Fibroblast of peridontal ligament (primary cell): ENCODE data around the gene ZIC1.

Experiments used
- DNase-seq: peaks from one replicate; pipeline ENCODE4 v3.0.0-alpha.2; 2010; ENCODE audit errors: extremely low read depth

ZIC1 gene

DNA sequence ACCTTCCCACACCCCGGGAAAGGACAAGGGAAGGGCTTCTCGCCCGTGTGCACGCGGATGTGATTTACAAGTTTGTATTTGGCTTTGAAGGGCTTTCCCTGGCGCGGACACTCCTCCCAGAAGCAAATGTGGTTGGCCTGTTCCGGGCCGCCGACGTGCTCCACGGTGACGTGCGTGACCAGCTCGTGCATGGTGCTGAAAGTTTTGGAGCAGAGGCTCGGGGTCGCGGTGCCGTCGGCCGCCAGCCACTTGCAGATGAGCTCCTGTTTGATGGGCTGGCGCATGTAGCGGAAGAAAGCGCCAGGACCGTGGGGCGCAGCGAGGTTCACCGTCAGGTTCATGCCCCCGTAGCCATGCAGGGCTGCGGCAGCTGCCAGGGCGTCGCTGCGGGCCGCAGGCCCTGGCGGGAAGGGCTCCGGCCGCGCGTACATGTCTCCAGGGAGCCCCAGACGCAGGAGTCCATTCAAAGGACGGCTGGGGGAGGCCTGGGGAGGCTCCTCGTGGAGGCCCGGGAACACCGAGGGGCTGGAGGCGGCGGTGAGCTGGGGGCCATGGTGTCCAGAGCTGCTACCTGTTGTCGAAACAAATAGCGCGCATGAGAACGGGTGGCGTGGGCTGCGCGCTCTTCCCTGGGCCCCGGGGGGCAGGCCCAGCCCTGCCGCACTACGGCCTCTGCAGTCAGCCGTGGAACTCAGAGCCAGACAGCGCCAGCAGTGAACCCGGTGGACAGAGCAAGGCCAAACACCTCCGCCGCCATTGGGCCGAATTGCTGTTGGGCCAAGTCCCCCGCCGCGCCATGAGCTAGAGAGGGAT, 13.1 kb upstream of the ZIC1 start:
- DNase-seq = no peak

DNA sequence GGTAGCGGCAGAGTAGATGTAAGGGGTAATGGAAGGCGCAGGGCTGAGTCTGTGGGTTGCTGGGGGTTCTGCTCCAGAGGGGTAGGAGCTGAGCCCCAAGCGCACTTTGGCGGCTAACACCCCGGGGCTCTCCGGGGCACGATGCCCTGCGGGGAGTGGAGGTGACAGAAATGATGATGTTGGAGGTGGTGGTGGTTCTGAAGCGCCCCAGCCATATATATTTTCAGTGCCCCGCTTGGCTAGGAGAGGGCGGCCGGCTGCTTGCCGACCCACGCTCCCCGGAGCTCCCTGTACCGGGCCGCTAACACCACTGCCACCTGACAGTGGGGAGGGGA, 12.5 kb upstream of the ZIC1 start:
- DNase-seq = no peak

DNA sequence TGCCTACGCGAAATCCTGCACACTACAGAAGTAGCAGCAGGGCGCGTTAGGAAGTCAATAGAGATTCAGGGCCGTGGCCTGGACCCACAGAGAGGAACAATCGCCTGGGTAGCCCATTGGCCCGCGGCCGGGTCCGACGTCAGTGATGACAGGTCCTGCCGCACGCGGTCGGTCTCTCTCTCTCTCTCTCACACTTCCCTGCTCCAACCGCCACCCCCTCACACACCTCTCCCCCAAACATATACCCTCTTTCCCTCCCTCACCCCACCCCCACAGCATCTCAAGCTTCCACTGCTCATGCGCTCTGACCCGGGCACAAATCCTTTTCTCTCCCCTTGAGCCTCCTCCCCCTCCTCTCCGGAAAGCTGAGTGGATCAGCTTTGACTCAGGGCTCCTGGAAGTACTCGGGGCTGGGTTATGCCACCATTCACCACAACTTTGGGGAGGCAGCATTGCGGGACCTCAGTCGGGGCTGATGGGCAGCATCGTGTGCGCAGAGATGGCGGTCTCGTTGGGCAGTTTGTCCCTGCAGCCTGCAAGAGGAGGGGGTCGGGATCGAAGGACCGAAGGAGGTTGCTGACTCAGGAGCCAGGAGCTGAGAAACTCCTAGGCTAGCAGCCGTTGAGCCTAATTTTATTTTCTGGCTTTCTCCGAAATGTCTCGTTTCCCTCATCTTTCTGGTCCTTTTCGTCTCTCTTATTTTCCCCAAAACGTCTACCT, 11.8 kb upstream of the ZIC1 start:
- no peak for DNase-seq

DNA sequence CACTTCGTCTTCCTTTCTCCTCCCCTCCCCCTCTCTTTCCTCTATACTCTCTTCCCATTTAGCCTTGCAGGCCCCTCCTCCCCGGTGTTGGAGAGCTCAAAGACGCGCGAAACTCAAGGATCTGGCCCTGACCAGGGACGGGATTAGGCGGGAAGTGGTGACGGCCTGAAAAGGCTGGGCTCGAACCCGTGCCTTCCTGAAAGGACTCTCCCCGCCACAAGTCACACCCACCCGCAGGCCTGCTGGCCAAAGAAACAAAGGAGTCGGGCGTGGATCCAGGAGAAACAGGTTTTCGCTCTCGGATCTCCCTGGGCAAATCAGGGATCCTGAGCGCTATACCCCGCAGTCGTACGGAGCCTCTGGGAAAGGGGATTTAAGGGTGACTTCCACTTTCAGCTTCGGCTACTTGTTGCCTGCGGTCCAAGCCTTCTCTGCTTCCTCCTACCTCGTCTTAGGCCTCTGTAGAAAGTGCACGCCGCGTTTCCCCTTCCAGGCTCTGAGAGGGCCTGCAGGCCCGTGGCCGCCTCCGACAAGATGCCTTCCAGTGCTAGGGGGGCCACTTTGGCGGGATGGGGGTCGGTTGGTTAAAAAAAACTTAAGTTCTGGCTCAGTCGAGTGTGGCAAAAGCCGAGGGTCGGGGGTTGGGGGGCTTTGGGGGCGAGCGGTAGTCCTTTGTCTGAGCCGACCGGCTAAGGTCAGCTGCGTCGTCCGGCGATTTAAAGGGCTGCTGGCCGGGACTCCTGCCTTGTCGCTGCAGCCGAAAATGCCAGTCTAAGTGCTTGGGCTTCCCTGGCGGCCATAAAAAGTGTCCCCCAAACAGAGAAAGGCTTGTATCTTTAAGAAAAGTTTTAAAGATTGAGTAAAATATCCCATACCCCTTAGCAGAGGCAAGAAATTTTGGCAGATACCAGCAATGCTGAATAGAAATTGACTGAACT, 11.0 kb upstream of the ZIC1 start:
- no peak for DNase-seq

DNA sequence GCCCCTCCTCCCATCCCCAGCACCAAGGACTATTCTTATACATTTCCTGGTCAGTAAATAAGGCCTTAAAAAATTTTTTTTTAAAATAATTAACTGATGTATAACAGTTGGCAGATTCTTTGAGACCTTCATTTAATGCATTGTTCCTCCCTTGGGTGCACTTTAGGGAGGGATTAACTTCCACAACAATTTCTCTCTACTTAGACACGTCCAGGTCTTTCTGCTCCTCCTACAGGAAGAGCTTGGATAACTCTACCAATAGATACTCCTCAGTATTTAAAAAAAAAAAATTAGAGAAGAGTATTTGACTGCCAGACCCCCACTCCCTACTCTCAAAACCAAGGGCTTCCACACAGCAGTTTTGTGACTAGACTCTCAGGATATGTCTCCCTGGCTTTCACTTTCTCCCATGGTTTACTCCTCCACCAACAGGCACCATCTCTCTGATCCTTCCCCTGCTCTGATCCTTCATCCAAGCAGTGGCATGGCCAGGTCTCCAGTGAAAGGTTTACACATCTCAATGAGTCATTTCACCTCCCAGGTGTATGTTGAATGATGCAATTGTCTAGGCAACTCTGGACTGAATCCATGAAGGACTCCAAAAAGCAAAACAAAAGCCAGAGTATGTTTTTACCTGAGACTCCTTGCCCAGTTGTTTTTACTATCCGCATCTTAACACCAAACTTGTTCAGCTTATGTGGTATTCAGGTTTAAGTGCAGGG, 10.2 kb upstream of the ZIC1 start:
- no peak for DNase-seq

DNA sequence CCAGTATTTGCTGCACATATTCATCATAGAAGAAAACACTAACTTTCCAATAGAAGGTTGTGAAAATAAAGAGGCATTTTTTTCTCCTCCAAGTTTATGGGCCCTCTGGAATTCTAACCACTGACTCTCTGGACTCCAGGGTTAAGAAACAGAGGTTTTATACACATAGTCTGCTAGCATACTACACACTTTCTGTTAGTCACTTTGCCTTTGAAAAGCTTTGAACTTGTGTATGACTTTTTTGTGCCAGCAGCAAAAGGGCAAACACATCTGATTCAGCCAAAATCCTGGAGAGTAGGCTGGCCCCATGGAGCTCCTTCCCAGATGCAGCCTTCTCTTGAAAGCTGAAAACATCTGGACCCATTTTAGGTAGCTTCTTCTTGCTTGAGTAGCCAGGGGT, 9.1 kb upstream of the ZIC1 start:
- DNase-seq = no peak

DNA sequence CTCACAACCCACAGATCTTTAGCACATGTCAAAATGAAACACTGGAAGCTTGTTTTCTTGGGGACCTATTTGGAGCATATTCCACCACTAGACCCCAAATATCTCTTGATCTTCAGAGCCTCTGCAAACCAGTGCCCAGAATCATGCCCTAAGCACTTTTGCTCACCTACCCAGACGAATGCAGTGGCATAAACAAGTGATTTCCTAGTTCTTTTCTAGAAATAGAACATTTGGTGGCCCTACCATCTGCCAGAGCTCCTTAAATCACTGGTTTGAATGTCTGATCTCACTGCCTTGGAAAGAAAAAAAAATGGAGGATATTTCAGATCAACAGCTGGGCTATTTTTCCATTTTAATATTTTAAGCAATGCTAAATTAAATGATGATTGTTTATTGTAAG, 8.2 kb upstream of the ZIC1 start:
- DNase-seq = no peak

DNA sequence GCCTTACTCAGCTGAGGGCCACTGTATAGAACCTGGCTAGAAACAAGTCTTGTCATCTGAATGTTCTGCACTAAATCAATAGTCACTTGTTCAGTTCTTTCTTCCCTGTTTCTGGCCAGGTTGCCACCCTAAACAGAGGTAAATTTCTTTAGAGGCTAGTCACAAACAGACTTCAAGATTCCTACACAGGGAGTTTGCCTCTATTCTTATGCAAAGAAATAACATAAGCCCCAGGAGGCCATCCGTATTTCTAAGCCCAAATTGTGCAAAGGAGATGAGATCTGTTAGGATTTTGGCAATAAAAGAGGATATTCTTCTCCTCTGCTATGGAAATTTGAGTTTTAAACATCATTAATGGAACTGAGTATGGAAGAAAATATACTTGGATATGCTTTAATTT, 7.7 kb upstream of the ZIC1 start:
- DNase-seq = no peak

DNA sequence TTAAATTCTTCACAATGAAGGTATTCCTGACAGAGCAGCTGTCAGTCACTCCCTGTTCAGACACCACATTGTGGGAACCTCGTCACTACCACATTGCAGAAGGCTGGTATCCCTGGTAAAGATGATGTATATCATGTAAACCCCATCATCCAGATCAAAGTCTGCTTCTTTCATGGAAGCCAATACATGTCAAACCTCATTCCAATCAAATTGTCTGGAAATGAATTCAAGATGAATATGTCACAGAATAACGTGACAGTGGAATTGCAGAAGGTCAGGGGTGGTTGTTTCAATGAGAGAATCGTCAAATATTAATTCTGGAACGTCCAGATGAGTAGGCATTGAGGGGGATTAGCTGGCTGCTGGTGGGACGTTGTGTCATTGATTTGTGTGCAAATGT, 7.0 kb upstream of the ZIC1 start:
- no peak for DNase-seq

DNA sequence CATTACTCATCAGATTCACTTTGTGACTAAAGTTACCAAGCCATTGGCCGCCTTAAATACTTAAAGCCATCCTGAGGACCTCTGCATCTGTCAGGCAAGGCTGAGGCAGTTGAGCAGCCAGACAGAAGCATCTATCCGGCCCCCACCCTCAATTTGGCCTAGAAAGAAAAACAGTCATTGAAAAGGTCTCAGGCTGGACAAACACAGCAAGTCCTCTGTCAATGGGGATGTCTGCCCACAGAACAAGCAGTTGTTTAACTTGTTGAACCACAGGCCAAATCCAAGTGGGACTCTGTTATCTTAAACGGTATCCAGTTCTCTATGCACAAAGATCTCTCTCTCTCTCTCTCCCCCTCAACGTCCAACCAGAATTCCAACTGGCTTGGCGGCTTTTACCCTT, 5.7 kb upstream of the ZIC1 start:
- DNase-seq = no peak

DNA sequence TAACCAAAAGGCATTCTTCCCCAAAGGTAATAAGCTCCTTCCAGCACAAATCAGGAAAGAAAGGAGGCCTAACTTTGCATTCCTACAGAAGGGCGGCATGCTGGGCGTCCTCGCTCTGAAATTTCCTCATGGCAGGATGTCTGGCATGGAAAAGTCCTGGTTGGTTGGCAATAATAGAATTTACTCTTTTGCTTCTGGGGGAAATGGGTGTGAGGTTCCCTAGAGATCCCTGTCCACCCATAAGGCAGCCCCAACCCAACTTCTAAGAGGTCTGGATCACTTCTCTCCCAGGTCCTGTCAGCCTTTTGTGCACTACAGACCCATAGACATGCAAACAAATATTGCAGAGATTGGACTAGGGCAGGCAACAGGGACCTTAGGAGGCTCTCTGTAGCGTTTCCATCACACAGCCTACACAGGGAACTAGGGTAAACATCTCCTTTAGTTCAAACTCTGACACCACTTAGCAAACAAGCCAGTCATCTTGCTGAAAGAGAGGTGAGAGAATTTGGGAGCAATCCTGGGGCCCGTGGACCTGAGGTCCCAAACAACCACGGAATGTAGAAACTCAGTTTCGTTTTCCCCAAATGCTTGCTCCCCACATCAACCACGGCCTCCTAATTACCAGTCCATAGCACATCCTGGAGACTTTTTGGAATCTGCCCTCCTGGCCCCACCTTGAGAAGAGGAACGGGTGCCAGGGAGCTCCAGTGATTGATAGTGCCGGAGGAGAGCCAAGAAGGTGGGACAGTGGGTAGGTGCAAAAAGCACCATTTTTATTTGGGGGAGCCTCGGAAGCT, 5.0 kb upstream of the ZIC1 start:
- DNase-seq = no peak

DNA sequence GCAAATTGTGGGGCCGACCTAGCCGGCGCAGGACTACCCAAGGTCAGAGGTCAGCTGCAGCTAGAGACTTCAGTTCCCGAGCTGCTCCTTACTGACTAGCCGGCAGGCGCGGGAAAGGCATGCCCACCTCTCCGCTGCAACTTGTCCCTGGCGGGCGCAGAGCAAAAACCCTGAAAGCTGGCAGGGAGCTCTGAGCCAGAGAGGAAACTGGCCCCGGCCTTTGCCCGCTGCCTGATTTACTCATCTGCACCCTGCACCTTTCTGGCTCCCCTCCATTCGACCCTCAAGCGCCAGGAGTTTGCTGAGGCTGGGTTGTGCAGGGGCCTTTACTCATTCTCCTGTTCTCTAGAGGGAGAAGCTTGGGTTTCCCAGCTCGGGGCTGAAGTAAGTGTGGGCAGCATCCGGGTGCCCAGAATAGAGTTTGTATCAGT, 4.3 kb upstream of the ZIC1 start:
- no peak for DNase-seq

DNA sequence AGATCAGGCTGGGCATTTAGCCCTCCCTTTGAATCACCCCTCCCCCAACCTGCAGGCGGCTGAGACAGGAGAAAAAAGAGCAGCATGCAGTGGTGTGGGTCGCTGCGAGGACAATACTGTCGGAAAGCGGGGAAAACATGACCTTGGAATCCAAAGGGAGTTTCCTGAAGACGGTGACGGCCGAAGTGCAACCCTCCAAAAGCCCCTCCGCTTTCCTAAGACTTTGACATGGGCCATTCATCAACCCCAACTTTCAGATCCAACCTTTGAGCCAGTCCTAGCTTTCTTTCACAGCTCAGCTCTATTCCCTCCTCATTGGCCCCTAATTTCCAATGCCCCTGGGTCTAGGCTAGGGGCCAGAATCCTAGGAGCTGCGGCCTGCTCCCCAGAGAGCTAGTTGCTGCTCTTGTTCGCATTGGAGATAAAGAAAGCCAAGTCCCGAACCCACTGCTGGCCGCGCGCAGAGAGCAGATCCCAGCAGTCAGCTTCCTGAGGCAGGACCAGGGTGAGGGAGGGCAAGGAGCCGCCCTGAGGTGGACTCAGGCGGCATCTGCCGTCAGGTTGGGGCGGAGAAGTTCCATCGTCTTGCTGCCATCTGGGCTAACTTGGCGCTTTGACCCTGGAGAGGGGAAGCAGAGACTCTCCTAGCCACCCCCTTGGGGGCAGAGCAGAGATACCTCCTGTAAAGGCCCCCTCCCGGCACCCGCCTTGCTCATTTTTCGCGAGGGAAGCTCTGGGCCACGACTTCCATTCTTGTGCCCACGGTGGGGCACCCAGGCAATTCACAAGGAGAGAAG, 3.7 kb upstream of the ZIC1 start:
- no peak for DNase-seq

DNA sequence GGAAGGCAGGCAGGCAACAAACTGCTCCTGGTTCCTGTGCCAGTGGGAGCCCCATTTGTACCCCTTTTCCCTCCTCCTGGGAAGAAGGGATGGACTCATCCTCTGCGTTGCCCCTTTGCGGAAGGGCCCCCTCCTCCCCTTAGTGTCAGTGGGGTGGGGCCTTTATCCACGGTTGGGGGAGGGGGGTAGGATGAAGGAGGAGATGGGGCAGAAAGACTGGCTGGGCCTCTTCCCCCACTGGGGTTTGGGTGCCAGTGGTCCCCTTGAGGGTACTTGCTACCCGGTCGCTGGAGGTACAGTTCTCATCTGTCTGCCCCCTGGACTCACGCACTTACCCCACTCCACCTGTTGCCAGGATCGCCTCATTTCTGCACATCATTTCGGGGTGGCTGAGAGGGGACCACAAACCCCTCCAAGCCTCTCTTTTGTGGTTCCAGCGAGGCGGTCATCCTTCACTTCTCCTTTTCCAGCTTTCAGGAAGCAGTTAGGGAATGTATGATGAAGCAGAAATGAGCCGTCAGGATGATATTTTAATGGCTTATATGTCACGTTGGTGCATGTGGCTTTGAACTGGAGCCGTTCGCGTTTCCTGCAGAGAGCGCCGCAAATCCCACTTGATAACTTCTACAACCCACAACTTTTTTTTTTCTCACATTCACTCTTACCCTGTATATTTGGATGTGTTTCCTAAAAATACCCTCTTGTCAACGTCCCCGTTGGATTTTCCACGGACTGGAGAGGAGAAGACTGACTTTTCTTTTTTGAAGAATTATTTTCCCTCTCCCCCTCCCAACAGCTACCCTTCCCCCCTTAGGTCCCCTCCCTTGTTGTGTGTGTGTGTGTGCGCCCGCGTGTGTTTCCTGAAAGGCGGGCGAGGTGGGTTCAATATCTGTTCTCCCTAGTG, 2.9 kb upstream of the ZIC1 start, which contains the start of gene ZIC4:
Gene ZIC4, minus strand, starts transcription at position 516 of the 904 bp plus-strand sequence. CDS start 3,746 bp downstream, outside the sequence.
- DNase-seq = no peak

DNA sequence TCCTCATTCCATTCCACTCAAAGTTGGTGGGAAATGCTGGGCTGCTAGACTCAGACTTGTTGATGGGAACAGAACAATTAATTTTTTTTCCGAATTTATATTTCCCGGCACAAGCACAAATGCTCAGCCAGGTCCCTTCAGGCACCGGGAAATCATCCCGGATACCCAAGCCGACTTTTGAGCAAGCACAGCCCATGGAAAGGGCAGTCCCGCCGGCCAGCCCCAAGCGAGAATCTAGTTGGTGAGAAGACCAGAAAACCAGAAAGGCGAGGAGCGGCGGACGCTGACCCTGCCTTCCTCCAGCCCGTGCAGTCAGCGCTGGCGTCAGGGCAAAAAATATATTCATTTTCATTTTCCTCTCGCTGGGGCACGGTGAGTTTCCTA, 2.1 kb upstream of the ZIC1 start:
- no peak for DNase-seq

DNA sequence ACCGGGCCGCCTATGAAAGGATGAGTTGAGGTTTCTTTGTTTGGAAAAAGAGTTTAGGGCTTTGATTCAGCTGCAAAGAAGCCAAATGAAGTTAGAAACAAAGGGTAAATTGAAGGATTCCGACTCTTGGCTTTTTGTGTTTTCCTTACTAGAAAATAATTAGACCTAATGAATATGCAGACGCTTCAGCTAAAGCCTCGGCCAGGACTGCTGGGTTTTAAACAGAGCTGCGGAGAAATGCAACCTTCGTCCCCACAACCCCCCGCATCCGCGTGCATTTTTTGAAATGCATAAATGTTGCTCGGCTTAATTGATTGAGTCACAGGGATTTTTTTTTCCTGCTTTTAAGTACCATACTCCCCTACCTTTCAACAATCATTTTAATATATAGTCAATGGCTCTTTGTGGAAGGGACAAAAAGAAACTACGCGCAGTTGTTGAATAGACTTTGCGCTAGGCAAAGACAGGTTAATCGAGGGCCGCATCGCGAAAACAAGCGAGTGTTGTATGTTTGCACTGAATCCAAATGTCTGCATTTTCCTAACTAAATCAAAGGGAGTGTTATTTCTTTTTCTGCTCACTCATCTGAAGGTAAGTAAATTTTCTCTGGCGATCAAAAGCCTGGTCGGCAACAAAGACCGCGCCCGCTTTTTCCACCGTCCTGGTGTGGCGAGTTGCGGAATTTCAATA, 1.5 kb upstream of the ZIC1 start:
- DNase-seq = no peak

DNA sequence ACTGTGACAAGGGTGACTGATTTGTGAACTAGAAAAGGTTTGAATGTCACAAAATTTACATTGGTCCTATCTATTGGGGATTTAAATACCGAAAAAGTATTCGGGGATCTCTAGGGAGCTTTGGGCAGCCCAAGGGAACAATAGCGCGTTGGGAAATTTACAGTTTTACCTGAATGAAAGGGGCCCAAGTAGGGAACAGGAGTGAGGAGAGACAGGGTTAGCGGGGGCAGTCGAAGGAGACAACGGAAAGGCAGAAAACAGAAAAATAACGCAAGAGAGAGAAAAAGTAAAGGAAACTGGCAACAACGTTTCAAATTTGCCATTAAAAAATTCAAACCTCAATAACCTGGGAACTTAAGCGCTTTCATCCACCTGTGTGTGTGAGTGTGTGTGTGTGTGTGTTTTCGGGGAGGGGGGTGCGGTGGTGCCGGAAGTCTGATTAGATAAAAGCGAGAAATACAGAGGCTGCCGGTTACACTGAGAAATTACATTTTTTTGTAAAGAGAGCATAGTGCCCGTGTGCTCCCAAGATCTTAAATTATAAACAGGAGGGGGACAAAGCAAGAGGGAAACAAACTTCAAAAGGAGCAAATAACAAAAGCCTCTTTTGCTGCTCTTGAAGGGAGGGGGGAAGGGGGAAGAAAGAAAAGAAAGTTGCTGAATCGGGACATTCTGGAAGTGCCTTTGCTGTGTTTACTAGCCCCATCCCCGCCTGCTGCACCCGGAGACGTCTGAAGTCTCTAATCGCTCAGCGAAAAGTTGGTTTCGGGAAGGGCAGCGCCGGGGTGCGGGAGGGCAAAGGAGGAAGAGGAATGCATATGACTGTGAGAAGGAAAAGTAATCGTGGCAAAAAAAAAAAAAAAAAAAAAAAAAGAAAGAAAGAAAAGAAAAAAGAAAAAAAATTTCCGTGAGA, 721 bp upstream of the ZIC1 start:
- DNase-seq = no peak
